AG10803 (cell line): ENCODE measurements around the gene TMOD1.
"Not testable (repeated sequence)": the region's sequence is repeated elsewhere in the genome, so short reads cannot be mapped to it uniquely, and the experiment has no call there.

Experiments used
- DNase-seq: peaks from one replicate; pipeline ENCODE4 v3.0.0; 2010; ENCODE audit warnings: low read depth
- H3K4me3 ChIP-seq: 2 replicates; pipeline ENCODE4 v1.5.1; 2011; ENCODE audit warnings: mild to moderate bottlenecking, low read length, control low read depth
- TF ChIP-seq, protein P1 (sequence below): conservative IDR thresholded peaks from 2 replicates; pipeline ENCODE4 v1.5.1; 2011; ENCODE audit warnings: mild to moderate bottlenecking, low read length, control low read depth, inconsistent platforms

Gene TMOD1

GRCh38 chr9:97568461-97569275, 67.2 kb downstream of the TMOD1 start:
- TF ChIP-seq, protein P1, sequence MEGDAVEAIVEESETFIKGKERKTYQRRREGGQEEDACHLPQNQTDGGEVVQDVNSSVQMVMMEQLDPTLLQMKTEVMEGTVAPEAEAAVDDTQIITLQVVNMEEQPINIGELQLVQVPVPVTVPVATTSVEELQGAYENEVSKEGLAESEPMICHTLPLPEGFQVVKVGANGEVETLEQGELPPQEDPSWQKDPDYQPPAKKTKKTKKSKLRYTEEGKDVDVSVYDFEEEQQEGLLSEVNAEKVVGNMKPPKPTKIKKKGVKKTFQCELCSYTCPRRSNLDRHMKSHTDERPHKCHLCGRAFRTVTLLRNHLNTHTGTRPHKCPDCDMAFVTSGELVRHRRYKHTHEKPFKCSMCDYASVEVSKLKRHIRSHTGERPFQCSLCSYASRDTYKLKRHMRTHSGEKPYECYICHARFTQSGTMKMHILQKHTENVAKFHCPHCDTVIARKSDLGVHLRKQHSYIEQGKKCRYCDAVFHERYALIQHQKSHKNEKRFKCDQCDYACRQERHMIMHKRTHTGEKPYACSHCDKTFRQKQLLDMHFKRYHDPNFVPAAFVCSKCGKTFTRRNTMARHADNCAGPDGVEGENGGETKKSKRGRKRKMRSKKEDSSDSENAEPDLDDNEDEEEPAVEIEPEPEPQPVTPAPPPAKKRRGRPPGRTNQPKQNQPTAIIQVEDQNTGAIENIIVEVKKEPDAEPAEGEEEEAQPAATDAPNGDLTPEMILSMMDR, result no peak
- no peak overlapping the region for H3K4me3 ChIP-seq
- DNase-seq, result no peak

- TF ChIP-seq, protein P1, result no peak
- DNase-seq, result peak; percentile 3
- no peak overlapping the region for H3K4me3 ChIP-seq
Observed at GRCh38 chr9:97570899-97571298, 69.4 kb downstream of the TMOD1 start.

GRCh38 chr9:97571664-97572063, 70.2 kb downstream of the TMOD1 start:
- H3K4me3 ChIP-seq, result no peak overlapping the region
- TF ChIP-seq, protein P1, result no peak
- no peak for DNase-seq

- TF ChIP-seq, protein P1, result no peak
- H3K4me3 ChIP-seq, result no peak overlapping the region
- no peak for DNase-seq
Observed at GRCh38 chr9:97572196-97572891, 70.9 kb downstream of the TMOD1 start.

DNA sequence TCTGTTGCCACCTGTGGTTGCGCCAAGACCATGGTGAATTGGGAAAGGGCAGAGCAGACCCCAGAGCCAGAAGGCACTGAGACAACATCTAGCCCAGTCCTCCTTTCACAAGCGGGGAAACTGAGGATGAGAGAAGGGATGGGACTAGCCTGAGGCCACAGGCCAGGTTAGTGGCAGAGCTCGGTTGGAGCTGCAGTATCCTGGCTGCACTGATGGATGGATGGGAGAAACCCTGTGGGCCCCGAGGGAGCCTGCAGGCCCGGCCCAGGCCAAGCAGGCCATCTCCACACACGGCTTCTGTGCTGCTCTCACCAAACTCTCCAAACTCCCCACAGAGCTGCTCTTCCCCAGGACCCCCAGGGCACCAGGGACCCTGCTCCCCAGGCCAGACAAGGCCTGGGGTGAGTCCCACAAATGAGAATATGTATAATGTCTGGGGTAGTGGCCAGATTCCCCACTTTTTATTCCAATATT, 71.5 kb downstream of the TMOD1 start:
- H3K4me3 ChIP-seq, result no peak overlapping the region
- no peak for DNase-seq
- TF ChIP-seq, protein P1, result no peak

GRCh38 chr9:97573482-97574073, 72.1 kb downstream of the TMOD1 start:
- TF ChIP-seq, protein P1, result no peak
- no peak overlapping the region for H3K4me3 ChIP-seq
- no peak for DNase-seq

- not testable (repeated sequence) for DNase-seq, H3K4me3 ChIP-seq
Observed at GRCh38 chr9:97574101-97574571, 72.7 kb downstream of the TMOD1 start.

DNA sequence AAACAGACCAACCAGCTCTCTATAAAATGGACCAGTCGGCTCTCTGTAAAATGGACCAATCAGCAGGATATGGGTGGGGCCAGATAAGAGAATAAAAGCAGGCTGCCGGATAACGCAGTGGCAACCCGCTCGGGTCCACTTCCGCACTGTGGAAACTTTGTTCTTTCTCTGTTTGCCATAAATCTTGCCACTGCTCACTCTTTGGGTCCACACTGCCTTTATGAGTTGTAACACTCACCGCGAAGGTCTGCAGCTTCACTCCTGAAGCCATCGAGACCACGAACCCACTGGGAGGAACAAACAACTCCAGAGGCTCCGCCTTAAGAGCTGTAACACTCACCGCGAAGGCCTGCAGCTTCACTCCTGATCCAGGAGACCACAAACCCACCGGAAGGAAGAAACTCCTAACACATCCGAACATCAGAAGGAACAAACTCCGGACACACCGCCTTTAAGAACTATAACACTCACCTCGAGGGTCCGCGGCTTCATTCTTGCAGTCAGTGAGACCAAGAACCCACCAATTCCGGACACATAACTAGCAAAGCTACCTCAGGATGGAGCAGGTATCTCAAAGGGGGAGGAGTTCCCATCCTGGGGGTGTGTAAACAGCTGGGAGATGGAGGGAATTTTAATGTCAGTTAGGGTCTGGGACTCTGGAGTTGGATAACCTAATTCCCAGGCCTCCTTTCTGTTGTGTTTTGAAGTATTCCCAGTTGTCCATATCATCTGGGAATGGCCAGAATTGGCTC, 73.6 kb downstream of the TMOD1 start:
- H3K4me3 ChIP-seq, DNase-seq: not testable (repeated sequence)
